GM12878 (cell line): ENCODE results near the gene ZSCAN20. TPM values are rescaled to one million over a fixed set of nuclear protein-coding genes. Genes with fewer than 3 reads are reported as not detected.

Experiments
- ATF7 ChIP-seq: fragments of 450-650 bp; IDR thresholded peaks from 2 replicates; pipeline ENCODE4 v1.6.1; 2016; ENCODE audit warnings: low read depth, mild to moderate bottlenecking
- BMI1 ChIP-seq: fragments of 450-650 bp; IDR thresholded peaks from 2 replicates; pipeline ENCODE4 v1.6.1; 2016; ENCODE audit warnings: mild to moderate bottlenecking, moderate library complexity, borderline replicate concordance
- MEF2B ChIP-seq: fragments of 450-650 bp; IDR thresholded peaks from 2 replicates; pipeline ENCODE4 v1.6.1; 2018; ENCODE audit warnings: mild to moderate bottlenecking, moderate library complexity; ENCODE audit not compliant: partially characterized antibody, poor library complexity, severe bottlenecking
- POLR2AphosphoS2 ChIP-seq: IDR thresholded peaks from 2 replicates; pipeline ENCODE4 v1.6.1; 2011; ENCODE audit warnings: low read depth, mild to moderate bottlenecking, low read length, improper control_type of control experiment, moderate library complexity
- SMARCA5 ChIP-seq: fragments of 450-650 bp; IDR thresholded peaks from 2 replicates; pipeline ENCODE4 v1.6.1; 2017; ENCODE audit warnings: mild to moderate bottlenecking
- polyA plus RNA-seq, 11 experiments: library from polyadenylated mRNA; depleted of rRNA in 4 of 11; unstranded in 6 of 11; stranded (reverse) in 5 of 11; fragments of >200 nt; fragmentation: Nextera tagmentation in 4 of 11; fragmentation: Illumina TruSeq in 1 of 11; extraction: Ambion mirVana in 4 of 11; extraction: Trizol in 1 of 11; gene quantifications; 1 replicate in 1 of 11; 2 replicates in 10 of 11; pipeline versions ENCODE4 v1.2.1 to v1.2.3, GENCODE V29; 2011 to 2016; ENCODE audit warnings: inconsistent platforms in 2 of 11, missing spikeins in 2 of 11, low read depth in 1 of 11
- total RNA-seq, 4 experiments: library from RNA; depleted of rRNA in 3 of 4; stranded (reverse); fragments of >200 nt in 3 of 4; fragmentation: Illumina TruSeq in 1 of 4; extraction: Trizol in 1 of 4; gene quantifications; 2 replicates each; pipeline versions ENCODE4 v1.2.1 to v1.2.3, GENCODE V29; 2013 to 2021
- TF ChIP-seq, protein P1 (sequence below): fragments of 450-650 bp; IDR thresholded peaks from 2 replicates; pipeline ENCODE4 v1.6.1; 2018; ENCODE audit warnings: mild to moderate bottlenecking, low read depth, moderate library complexity; ENCODE audit not compliant: partially characterized antibody
- TF ChIP-seq, protein P2 (sequence below): IDR thresholded peaks from 2 replicates; pipeline ENCODE4 v1.6.1; 2011; ENCODE audit warnings: mild to moderate bottlenecking, low read depth, low read length, moderate library complexity; ENCODE audit not compliant: insufficient replicate concordance
- TF ChIP-seq, protein P3 (sequence below): fragments of 450-650 bp; IDR thresholded peaks from 2 replicates; pipeline ENCODE4 v1.6.1; 2017; ENCODE audit warnings: mild to moderate bottlenecking, low read depth, inconsistent platforms; ENCODE audit not compliant: poor library complexity, severe bottlenecking

The ZSCAN20 gene
- total and polyA plus RNA-seq, 10 of the 15 experiments (the other 5 are each of a cell fraction or from before 2014, with no cell fraction given) = 0.35 to 5.1 (median 2.4) TPM

DNA sequence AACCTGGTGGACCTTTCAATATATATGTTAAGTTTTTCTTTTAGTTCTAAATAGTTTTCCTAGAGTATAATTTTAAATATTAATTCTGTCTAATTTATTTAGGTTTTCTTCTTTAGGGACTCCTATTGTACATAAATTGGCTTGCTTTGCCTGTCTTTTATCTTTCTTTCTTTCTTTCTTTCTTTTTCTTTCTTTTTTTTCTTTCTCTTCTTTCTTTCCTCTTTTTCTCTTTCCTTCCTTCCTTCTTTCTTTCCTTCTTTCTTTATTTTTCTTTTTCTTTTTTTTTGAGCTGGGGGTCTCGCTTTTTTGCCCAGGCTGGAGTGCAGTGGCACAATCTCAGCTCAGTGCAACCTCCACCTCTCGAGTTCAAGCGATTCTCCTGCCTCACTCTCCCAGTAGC lies 35.2 kb downstream of the ZSCAN20 start (continued):
- TF ChIP-seq POLR2AphosphoS2 = no peak
- TF ChIP-seq, protein P1, sequence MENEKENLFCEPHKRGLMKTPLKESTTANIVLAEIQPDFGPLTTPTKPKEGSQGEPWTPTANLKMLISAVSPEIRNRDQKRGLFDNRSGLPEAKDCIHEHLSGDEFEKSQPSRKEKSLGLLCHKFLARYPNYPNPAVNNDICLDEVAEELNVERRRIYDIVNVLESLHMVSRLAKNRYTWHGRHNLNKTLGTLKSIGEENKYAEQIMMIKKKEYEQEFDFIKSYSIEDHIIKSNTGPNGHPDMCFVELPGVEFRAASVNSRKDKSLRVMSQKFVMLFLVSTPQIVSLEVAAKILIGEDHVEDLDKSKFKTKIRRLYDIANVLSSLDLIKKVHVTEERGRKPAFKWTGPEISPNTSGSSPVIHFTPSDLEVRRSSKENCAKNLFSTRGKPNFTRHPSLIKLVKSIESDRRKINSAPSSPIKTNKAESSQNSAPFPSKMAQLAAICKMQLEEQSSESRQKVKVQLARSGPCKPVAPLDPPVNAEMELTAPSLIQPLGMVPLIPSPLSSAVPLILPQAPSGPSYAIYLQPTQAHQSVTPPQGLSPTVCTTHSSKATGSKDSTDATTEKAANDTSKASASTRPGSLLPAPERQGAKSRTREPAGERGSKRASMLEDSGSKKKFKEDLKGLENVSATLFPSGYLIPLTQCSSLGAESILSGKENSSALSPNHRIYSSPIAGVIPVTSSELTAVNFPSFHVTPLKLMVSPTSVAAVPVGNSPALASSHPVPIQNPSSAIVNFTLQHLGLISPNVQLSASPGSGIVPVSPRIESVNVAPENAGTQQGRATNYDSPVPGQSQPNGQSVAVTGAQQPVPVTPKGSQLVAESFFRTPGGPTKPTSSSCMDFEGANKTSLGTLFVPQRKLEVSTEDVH = no peak
- TF ChIP-seq, protein P2, sequence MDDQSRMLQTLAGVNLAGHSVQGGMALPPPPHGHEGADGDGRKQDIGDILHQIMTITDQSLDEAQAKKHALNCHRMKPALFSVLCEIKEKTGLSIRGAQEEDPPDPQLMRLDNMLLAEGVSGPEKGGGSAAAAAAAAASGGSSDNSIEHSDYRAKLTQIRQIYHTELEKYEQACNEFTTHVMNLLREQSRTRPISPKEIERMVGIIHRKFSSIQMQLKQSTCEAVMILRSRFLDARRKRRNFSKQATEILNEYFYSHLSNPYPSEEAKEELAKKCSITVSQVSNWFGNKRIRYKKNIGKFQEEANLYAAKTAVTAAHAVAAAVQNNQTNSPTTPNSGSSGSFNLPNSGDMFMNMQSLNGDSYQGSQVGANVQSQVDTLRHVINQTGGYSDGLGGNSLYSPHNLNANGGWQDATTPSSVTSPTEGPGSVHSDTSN = no peak
- no peak for TF ChIP-seq SMARCA5
- TF ChIP-seq MEF2B = no peak
- TF ChIP-seq ATF7 = no peak
- TF ChIP-seq, protein P3, sequence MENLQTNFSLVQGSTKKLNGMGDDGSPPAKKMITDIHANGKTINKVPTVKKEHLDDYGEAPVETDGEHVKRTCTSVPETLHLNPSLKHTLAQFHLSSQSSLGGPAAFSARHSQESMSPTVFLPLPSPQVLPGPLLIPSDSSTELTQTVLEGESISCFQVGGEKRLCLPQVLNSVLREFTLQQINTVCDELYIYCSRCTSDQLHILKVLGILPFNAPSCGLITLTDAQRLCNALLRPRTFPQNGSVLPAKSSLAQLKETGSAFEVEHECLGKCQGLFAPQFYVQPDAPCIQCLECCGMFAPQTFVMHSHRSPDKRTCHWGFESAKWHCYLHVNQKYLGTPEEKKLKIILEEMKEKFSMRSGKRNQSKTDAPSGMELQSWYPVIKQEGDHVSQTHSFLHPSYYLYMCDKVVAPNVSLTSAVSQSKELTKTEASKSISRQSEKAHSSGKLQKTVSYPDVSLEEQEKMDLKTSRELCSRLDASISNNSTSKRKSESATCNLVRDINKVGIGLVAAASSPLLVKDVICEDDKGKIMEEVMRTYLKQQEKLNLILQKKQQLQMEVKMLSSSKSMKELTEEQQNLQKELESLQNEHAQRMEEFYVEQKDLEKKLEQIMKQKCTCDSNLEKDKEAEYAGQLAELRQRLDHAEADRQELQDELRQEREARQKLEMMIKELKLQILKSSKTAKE = no peak
- TF ChIP-seq BMI1 = no peak
- TF ChIP-seq, all 136 proteins: peak for 0
